ENCODE results near the gene HNRNPL. TPM values are rescaled to one million over a fixed set of nuclear protein-coding genes. Genes with fewer than 3 reads are reported as not detected.
"Not testable (repeated sequence)": the region's sequence is repeated elsewhere in the genome, so short reads cannot be mapped to it uniquely, and the experiment has no call there.

The HNRNPL gene
- total RNA-seq, 2 donors from 2014 or later = 269 to 281 TPM

- peak; percentile 0 for ATAC-seq
- DNase-seq = no peak
- intact Hi-C loops (cut with DNase I, micrococcal nuclease) = no loop called here
Observed at GRCh38 chr19:38812009-38812840, 37.6 kb downstream of the HNRNPL start.

- DNase-seq = no peak
- ATAC-seq = no peak
- intact Hi-C loops (cut with DNase I, micrococcal nuclease) = no loop called here
Observed at GRCh38 chr19:38809592-38810252, 40.1 kb downstream of the HNRNPL start.

GRCh38 chr19:38808741-38809140 lies 41.0 kb downstream of the HNRNPL start:
- ATAC-seq = no peak
- intact Hi-C loops (cut with DNase I, micrococcal nuclease) = no loop called here
- no peak for DNase-seq

GRCh38 chr19:38807374-38808098 lies 42.2 kb downstream of the HNRNPL start:
- intact Hi-C loops (cut with DNase I, micrococcal nuclease); DNase-seq; ATAC-seq: not testable (repeated sequence)

- intact Hi-C loops (cut with DNase I, micrococcal nuclease) = no loop called here
- ATAC-seq (peak; percentile 1), DNase-seq (no peak)
Observed at GRCh38 chr19:38806371-38806770, 43.4 kb downstream of the HNRNPL start.

- ATAC-seq = peak; percentile 26
- no peak for DNase-seq
- intact Hi-C loops (cut with DNase I, micrococcal nuclease) = no loop called here
Observed at GRCh38 chr19:38805180-38805579, 44.6 kb downstream of the HNRNPL start.

GRCh38 chr19:38803543-38803942 lies 46.2 kb downstream of the HNRNPL start:
- intact Hi-C loops (cut with DNase I, micrococcal nuclease) = no loop called here
- DNase-seq = no peak
- no peak for ATAC-seq

GRCh38 chr19:38801359-38802095 lies 48.3 kb downstream of the HNRNPL start:
- intact Hi-C loops (cut with DNase I, micrococcal nuclease) = no loop called here
- ATAC-seq = peak; percentile 3
- DNase-seq = peak in 1 of 2 donors; percentile 8

- no peak for DNase-seq
- peak; percentile 7 for ATAC-seq
- intact Hi-C loops (cut with DNase I, micrococcal nuclease) = no loop called here
Observed at GRCh38 chr19:38800577-38801347, 49.0 kb downstream of the HNRNPL start.

GRCh38 chr19:38799104-38799503 lies 50.7 kb downstream of the HNRNPL start:
- peak; percentile 0 for ATAC-seq
- DNase-seq = no peak
- intact Hi-C loops (cut with DNase I, micrococcal nuclease) = no loop called here

- DNase-seq; ATAC-seq; intact Hi-C loops (cut with DNase I, micrococcal nuclease): not testable (repeated sequence)
Observed at GRCh38 chr19:38797781-38798180, 52.0 kb downstream of the HNRNPL start.

- DNase-seq (no peak), ATAC-seq (no peak)
- intact Hi-C loops (cut with DNase I, micrococcal nuclease) = no loop called here
Observed at GRCh38 chr19:38796154-38796553, 53.6 kb downstream of the HNRNPL start.

GRCh38 chr19:38795549-38795948 lies 54.2 kb downstream of the HNRNPL start:
- ATAC-seq (no peak), DNase-seq (no peak)
- intact Hi-C loops (cut with DNase I, micrococcal nuclease) = no loop called here

- intact Hi-C loops (cut with DNase I, micrococcal nuclease) = no loop called here
- DNase-seq (no peak), ATAC-seq (no peak)
Observed at GRCh38 chr19:38793671-38794070, 56.1 kb downstream of the HNRNPL start.

GRCh38 chr19:38793177-38793576 lies 56.6 kb downstream of the HNRNPL start:
- ATAC-seq (no peak), DNase-seq (no peak)
- intact Hi-C loops (cut with DNase I, micrococcal nuclease) = no loop called here

- ATAC-seq (peak; percentile 31), DNase-seq (peak; percentile 45 to 73)
- intact Hi-C loops (cut with DNase I, micrococcal nuclease) = no loop called here
Observed at GRCh38 chr19:38792250-38793111, 57.3 kb downstream of the HNRNPL start.

- intact Hi-C loops (cut with DNase I, micrococcal nuclease); DNase-seq: not testable (repeated sequence)
- peak; percentile 80 for ATAC-seq
Observed at GRCh38 chr19:38791451-38792064, 58.2 kb downstream of the HNRNPL start.

All from left colon (tissue), 2 donors.